ENCODE results near the gene PCDHGA9. TPM values are rescaled to one million over a fixed set of nuclear protein-coding genes. Genes with fewer than 3 reads are reported as not detected.
A peak's percentile ranks its signal among the peaks of the same experiment; 100 is the strongest.

Gene PCDHGA9
- total and polyA plus RNA-seq, 2 of the 8 experiments (the other 6 are each of a cell fraction or from before 2014, with no cell fraction given): 0.79 to 1.1 TPM

DNA sequence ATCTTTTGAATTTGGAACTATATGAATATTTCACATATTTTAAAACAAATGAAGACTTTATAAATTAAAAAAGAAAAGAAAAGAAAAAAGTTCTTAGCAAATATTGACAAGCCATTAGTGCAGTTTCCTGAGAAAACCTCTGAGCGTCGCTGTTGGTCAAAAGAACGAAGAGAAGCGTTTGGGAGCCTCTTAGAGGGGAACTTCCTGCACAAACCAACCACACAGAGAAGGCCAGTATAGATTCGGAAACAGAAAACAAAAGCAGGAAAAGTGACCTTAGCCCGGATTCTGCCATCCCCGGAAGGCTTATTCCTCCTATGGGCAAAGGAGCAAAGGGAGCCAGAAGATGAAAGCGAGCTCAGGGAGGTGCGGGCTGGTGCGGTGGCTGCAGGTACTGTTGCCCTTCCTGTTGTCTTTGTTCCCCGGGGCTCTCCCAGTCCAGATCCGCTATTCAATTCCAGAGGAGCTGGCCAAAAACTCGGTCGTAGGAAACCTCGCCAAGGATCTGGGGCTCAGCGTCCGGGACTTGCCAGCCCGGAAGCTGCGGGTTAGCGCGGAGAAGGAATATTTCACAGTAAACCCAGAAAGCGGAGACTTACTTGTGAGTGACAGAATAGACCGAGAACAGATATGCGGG lies 42.7 kb upstream of the PCDHGA9 start, which contains the start of gene PCDHGB2:
TSS of gene PCDHGB2 (plus strand) at position 205 of the 637 bp plus-strand sequence. CDS start at position 347, 142 bp downstream.
- H4K5ac ChIP-seq (ENCODE audit: insufficient read length, low read depth, low read length): no peak within 1 kb of the TSS
- no peak within 1 kb of the TSS for H3K23ac ChIP-seq (ENCODE audit: insufficient read length)
- no peak within 1 kb of the TSS for H3K56ac ChIP-seq (replicated peaks; ENCODE audit: insufficient read length, low read depth, low read length)
- peak within 1 kb of the TSS; percentile 88; the same call in 1 of the 2 replicates for H4K8ac ChIP-seq (ENCODE audit: extremely low read depth, insufficient read depth, low read length)
- H3K14ac ChIP-seq (ENCODE audit: insufficient read length): no peak within 1 kb of the TSS
- no peak within 1 kb of the TSS for H2AK5ac ChIP-seq (ENCODE audit: low read depth, low read length)
- no peak for TF ChIP-seq CBX5 (IDR thresholded peaks at IDR 0.05; ENCODE audit: low read depth, low read length)
- TF ChIP-seq, protein P1, sequence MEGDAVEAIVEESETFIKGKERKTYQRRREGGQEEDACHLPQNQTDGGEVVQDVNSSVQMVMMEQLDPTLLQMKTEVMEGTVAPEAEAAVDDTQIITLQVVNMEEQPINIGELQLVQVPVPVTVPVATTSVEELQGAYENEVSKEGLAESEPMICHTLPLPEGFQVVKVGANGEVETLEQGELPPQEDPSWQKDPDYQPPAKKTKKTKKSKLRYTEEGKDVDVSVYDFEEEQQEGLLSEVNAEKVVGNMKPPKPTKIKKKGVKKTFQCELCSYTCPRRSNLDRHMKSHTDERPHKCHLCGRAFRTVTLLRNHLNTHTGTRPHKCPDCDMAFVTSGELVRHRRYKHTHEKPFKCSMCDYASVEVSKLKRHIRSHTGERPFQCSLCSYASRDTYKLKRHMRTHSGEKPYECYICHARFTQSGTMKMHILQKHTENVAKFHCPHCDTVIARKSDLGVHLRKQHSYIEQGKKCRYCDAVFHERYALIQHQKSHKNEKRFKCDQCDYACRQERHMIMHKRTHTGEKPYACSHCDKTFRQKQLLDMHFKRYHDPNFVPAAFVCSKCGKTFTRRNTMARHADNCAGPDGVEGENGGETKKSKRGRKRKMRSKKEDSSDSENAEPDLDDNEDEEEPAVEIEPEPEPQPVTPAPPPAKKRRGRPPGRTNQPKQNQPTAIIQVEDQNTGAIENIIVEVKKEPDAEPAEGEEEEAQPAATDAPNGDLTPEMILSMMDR (IDR thresholded peaks at IDR 0.05; ENCODE audit: control extremely low read depth in 1 of 3, insufficient read depth in 1 of 3, low read depth in 1 of 3, low read length in 3 of 3): peak in 2 of 3 experiments; percentile 60 to 74; a peak in 3 of 4 replicates
- peak; percentile 78 to 82 for TF ChIP-seq RAD21 (IDR thresholded peaks at IDR 0.05 in 1 of 2, conservative IDR thresholded peaks at IDR 0.05 in 1 of 2; ENCODE audit: low read depth in 2 of 2, low read length in 2 of 2)
- H2BK15ac ChIP-seq (ENCODE audit: low read length): no peak within 1 kb of the TSS
- no peaks in the 10 kb centered on the region for H3K79me1 ChIP-seq (ENCODE audit: low read depth, low read length)
- no peak within 1 kb of the TSS for H3K4ac ChIP-seq (replicated peaks; ENCODE audit: insufficient read length, low read depth, low read length)
- FAIRE-seq: peak; percentile 78
- no peak within 1 kb of the TSS for H4K91ac ChIP-seq (replicated peaks; ENCODE audit: insufficient read length, low read length)
- H3K27ac ChIP-seq (ENCODE audit: low read depth, low read length): no peak within 1 kb of the TSS
- no peak within 1 kb of the TSS for H3K18ac ChIP-seq (ENCODE audit: extremely low read depth, low read length)
- H2BK5ac ChIP-seq (ENCODE audit: low read depth, low read length): no peak within 1 kb of the TSS
- H3K36me3 ChIP-seq (ENCODE audit: control insufficient read depth in 2 of 4, insufficient read depth in 4 of 4, low read length in 3 of 4): peaks cover 0 to 10% (median 2%) of the 10 kb centered on the region in 4 experiments; a peak in 4 of 8 replicates
- no peak within 1 kb of the TSS for H2BK120ac ChIP-seq (replicated peaks; ENCODE audit: low read depth, low read length)
- peak within 1 kb of the TSS in 1 of 2 experiments; percentile 53; a peak in 2 of 4 replicates for H3K4me2 ChIP-seq (ENCODE audit: insufficient read depth in 1 of 2, low read depth in 2 of 2, low read length in 2 of 2)
- H3K4me3 ChIP-seq (ENCODE audit: extremely low read depth in 1 of 4, insufficient read depth in 2 of 4, low read depth in 3 of 4, low read length in 4 of 4): peak within 1 kb of the TSS in 1 of 4 experiments; percentile 33; a peak in 1 of 8 replicates
- H3K9ac ChIP-seq (replicated peaks in 1 of 4; ENCODE audit: extremely low read depth in 1 of 4, low read depth in 3 of 4, low read length in 3 of 4): no peak within 1 kb of the TSS
- H2BK20ac ChIP-seq (ENCODE audit: low read length): no peak within 1 kb of the TSS
- H3K23me2 ChIP-seq (ENCODE audit: low read depth, low read length): no peaks in the 10 kb centered on the region
- WGBS, 2 experiments (ENCODE audit: extremely low coverage in 1 of 2, insufficient coverage in 1 of 2, insufficient read length in 1 of 2, insufficient replicate concordance in 2 of 2, low coverage in 1 of 2, low lambda C conversion rate in 2 of 2, missing lambda C conversion rate in 1 of 2): 80% methylated on average over 24 of the region's 24 CpGs; no CpG with 5 or more reads in 1 of the 2 experiments
- peak within 1 kb of the TSS; percentile 81; the same call in 1 of the 2 replicates for H2AFZ ChIP-seq (ENCODE audit: low read length)
- H4K20me1 ChIP-seq (replicated peaks in 1 of 2; ENCODE audit: control insufficient read depth in 1 of 2, insufficient read depth in 2 of 2, low read length in 2 of 2): no peaks in the 10 kb centered on the region
- H3K27me3 ChIP-seq (replicated peaks in 1 of 4; ENCODE audit: control insufficient read depth in 3 of 4, extremely low read depth in 1 of 4, insufficient read depth in 3 of 4, low read length in 3 of 4): no peaks in the 10 kb centered on the region
- DNase-seq (ENCODE audit: low read depth in 1 of 2, low spot score in 2 of 2): no peak
- peaks cover 0 to 3% (median under 1%) of the 10 kb centered on the region in 4 experiments; a peak in 1 of 7 replicates for H3K4me1 ChIP-seq (replicated peaks in 1 of 4; ENCODE audit: control insufficient read depth in 3 of 4, insufficient read depth in 4 of 4, low read length in 3 of 4)
- POLR2A ChIA-PET (ENCODE audit: partially characterized antibody): interaction anchor here (1.1 kb wide), 1 partner anchor 48 kb away, joined by 3 read pairs; no protein-coding TSS in a partner anchor
- H2BK12ac ChIP-seq (ENCODE audit: low read depth, low read length): 0 out of 2 replicates have a peak within 1 kb of the TSS, but pooled peaks have one; percentile 65
- CTCF ChIA-PET (ENCODE audit: partially characterized antibody): interaction anchor here (0.6 to 3.4 kb wide), 35 partner anchors 8 to 204 kb away, joined by 3 to 20 read pairs (median 4); partner anchors contain the start of genes PCDHB14, PCDHB15, PCDHB16 and PCDHGA10
- H3K9me3 ChIP-seq (ENCODE audit: insufficient read depth in 2 of 2, low read depth in 1 of 2, low read length in 1 of 2): peaks cover 40 to 54% of the 10 kb centered on the region in 2 experiments
- no peaks in the 10 kb centered on the region for H3K79me2 ChIP-seq (ENCODE audit: control insufficient read depth in 1 of 2, insufficient read depth in 2 of 2, low read length in 2 of 2)

All from H1 (cell line).